ENCODE results near the gene TSPAN31. TPM values are rescaled to one million over a fixed set of nuclear protein-coding genes. Genes with fewer than 3 reads are reported as not detected.

Gene TSPAN31
- total and polyA plus RNA-seq, 9 of the 15 experiments (the other 6 are each of a cell fraction or from before 2014, with no cell fraction given) = 11.3 to 26.4 (median 14.3) TPM

- TF ChIP-seq POLR2AphosphoS5 (IDR thresholded peaks at IDR 0.05; ENCODE audit: control insufficient read depth, insufficient read depth, low read depth, low read length) = 0 out of 2 replicates have a peak, but pooled peaks have one; percentile 7
- TF ChIP-seq ARID2 (IDR thresholded peaks at IDR 0.05) = no peak
- TF ChIP-seq RBFOX2 (IDR thresholded peaks at IDR 0.05; ENCODE audit: low read depth, low read length) = peak; percentile 38; the same call in 1 of the 2 replicates
- TF ChIP-seq PPARD (CRISPR knock-in tag; IDR thresholded peaks at IDR 0.05) = no peak
- 0 out of 2 replicates have a peak, but pooled peaks have one; percentile 20 for TF ChIP-seq MYC (IDR thresholded peaks at IDR 0.05; ENCODE audit: low read depth, low read length)
- no peak for TF ChIP-seq MYC (CRISPR knock-in tag; IDR thresholded peaks at IDR 0.05; ENCODE audit: borderline replicate concordance, low read depth)
- peak; percentile 46 for TF ChIP-seq POLR2G (IDR thresholded peaks at IDR 0.05; ENCODE audit: low read depth, low read length)
- TF ChIP-seq CC2D1A (IDR thresholded peaks at IDR 0.05) = peak; percentile 54; the same call in 1 of the 2 replicates
- no peak for TF ChIP-seq NR3C1 (CRISPR knock-in tag; IDR thresholded peaks at IDR 0.05)
- peak; percentile 85 for TF ChIP-seq CEBPB (tag; IDR thresholded peaks at IDR 0.05)
- peak; percentile 13 to 20; a peak in 2 of 4 replicates for TF ChIP-seq NRF1 (conservative IDR thresholded peaks at IDR 0.05 in 1 of 2, IDR thresholded peaks at IDR 0.05 in 1 of 2)
- TF ChIP-seq, protein P1, sequence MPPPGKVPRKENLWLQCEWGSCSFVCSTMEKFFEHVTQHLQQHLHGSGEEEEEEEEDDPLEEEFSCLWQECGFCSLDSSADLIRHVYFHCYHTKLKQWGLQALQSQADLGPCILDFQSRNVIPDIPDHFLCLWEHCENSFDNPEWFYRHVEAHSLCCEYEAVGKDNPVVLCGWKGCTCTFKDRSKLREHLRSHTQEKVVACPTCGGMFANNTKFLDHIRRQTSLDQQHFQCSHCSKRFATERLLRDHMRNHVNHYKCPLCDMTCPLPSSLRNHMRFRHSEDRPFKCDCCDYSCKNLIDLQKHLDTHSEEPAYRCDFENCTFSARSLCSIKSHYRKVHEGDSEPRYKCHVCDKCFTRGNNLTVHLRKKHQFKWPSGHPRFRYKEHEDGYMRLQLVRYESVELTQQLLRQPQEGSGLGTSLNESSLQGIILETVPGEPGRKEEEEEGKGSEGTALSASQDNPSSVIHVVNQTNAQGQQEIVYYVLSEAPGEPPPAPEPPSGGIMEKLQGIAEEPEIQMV (tag; conservative IDR thresholded peaks at IDR 0.05; ENCODE audit: low read depth) = peak; percentile 92
- TF ChIP-seq ZBTB12 (CRISPR knock-in tag; IDR thresholded peaks at IDR 0.05) = no peak
- TF ChIP-seq EGR1 (conservative IDR thresholded peaks at IDR 0.05) = peak; percentile 30
- TF ChIP-seq, protein P2, sequence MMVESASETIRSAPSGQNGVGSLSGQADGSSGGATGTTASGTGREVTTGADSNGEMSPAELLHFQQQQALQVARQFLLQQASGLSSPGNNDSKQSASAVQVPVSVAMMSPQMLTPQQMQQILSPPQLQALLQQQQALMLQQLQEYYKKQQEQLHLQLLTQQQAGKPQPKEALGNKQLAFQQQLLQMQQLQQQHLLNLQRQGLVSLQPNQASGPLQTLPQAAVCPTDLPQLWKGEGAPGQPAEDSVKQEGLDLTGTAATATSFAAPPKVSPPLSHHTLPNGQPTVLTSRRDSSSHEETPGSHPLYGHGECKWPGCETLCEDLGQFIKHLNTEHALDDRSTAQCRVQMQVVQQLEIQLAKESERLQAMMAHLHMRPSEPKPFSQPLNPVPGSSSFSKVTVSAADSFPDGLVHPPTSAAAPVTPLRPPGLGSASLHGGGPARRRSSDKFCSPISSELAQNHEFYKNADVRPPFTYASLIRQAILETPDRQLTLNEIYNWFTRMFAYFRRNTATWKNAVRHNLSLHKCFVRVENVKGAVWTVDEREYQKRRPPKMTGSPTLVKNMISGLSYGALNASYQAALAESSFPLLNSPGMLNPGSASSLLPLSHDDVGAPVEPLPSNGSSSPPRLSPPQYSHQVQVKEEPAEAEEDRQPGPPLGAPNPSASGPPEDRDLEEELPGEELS (CRISPR knock-in tag; IDR thresholded peaks at IDR 0.05; ENCODE audit: borderline replicate concordance) = no peak
- TF ChIP-seq NFIC (IDR thresholded peaks at IDR 0.05) = peak; percentile 52
- no peak for TF ChIP-seq HDAC3 (IDR thresholded peaks at IDR 0.05; ENCODE audit: borderline replicate concordance, partially characterized antibody)
- peak; percentile 43 for TF ChIP-seq L3MBTL2 (IDR thresholded peaks at IDR 0.05)
Observed at GRCh38 chr12:57766464-57767304, 21.8 kb downstream of the TSPAN31 start, which contains the start of gene CYP27B1 (continued).

All from K562 (cell line).